ENCODE data around the gene PPP1R15A.
"Not testable (repeated sequence)": the region's sequence is repeated elsewhere in the genome, so short reads cannot be mapped to it uniquely, and the experiment has no call there.

Gene PPP1R15A

GRCh38 chr19:48905664-48906063 lies 33.4 kb downstream of the PPP1R15A start:
- TF ChIP-seq CTCF (IDR thresholded peaks at IDR 0.05; ENCODE audit: insufficient read depth, low read length, missing control alignments) = no peak
- no peak for DNase-seq (ENCODE audit: low read depth, low spot score)
- POLR2A ChIA-PET = no interaction called here
- CTCF ChIA-PET = interaction anchor here (0.7 kb wide), 1 partner anchor 65 kb away, joined by 3 read pairs; no protein-coding TSS in a partner anchor
- H3K4me3 ChIP-seq (ENCODE audit: low read depth, low read length) = no peak overlapping the region

GRCh38 chr19:48906324-48906723 lies 34.1 kb downstream of the PPP1R15A start:
- POLR2A ChIA-PET = no interaction called here
- CTCF ChIA-PET = no interaction called here
- TF ChIP-seq CTCF (IDR thresholded peaks at IDR 0.05; ENCODE audit: insufficient read depth, low read length, missing control alignments) = no peak
- no peak for DNase-seq (ENCODE audit: low read depth, low spot score)
- H3K4me3 ChIP-seq (ENCODE audit: low read depth, low read length) = no peak overlapping the region

DNA sequence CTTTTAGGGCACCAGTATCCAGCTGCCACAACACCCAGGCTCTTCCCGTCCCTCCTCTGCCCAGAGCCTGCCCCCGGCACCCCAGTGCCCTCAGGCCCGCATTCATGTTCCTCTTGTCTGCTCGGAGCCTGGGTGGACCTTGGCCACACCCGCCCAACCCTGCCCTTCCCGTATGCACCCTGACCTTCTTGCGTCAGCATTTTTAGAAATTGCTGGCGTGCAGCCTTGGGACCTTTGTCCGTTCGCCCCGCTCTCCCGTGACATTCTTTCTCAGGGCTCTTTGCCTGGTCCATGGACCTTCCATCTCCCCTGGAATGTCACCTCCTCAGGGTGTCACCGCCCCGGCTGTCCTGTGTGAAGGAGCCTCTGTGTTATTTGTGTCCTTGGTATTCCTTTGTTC lies 35.5 kb downstream of the PPP1R15A start:
- H3K4me3 ChIP-seq (ENCODE audit: low read depth, low read length) = no peak overlapping the region
- CTCF ChIA-PET = no interaction called here
- DNase-seq (ENCODE audit: low read depth, low spot score) = no peak
- TF ChIP-seq CTCF (IDR thresholded peaks at IDR 0.05; ENCODE audit: insufficient read depth, low read length, missing control alignments) = no peak
- POLR2A ChIA-PET = no interaction called here

- CTCF ChIA-PET = interaction anchor here (1.3 kb wide), 1 partner anchor 14 kb away, joined by 3 read pairs; no protein-coding TSS in a partner anchor
- POLR2A ChIA-PET; DNase-seq (ENCODE audit: low read depth, low spot score); H3K4me3 ChIP-seq (ENCODE audit: low read depth, low read length): not testable (repeated sequence)
Observed at GRCh38 chr19:48909424-48910077, 37.3 kb downstream of the PPP1R15A start.

GRCh38 chr19:48910803-48911202 lies 38.6 kb downstream of the PPP1R15A start:
- DNase-seq (ENCODE audit: low read depth, low spot score) = no peak
- no peak for TF ChIP-seq CTCF (IDR thresholded peaks at IDR 0.05; ENCODE audit: insufficient read depth, low read length, missing control alignments)
- ChIA-PET CTCF (interaction anchor here (1.2 kb wide), 1 partner anchor 44 kb away, joined by 3 read pairs; the partner anchor contains the start of gene BAX), POLR2A (no interaction called here)
- H3K4me3 ChIP-seq (ENCODE audit: low read depth, low read length) = no peak overlapping the region

DNA sequence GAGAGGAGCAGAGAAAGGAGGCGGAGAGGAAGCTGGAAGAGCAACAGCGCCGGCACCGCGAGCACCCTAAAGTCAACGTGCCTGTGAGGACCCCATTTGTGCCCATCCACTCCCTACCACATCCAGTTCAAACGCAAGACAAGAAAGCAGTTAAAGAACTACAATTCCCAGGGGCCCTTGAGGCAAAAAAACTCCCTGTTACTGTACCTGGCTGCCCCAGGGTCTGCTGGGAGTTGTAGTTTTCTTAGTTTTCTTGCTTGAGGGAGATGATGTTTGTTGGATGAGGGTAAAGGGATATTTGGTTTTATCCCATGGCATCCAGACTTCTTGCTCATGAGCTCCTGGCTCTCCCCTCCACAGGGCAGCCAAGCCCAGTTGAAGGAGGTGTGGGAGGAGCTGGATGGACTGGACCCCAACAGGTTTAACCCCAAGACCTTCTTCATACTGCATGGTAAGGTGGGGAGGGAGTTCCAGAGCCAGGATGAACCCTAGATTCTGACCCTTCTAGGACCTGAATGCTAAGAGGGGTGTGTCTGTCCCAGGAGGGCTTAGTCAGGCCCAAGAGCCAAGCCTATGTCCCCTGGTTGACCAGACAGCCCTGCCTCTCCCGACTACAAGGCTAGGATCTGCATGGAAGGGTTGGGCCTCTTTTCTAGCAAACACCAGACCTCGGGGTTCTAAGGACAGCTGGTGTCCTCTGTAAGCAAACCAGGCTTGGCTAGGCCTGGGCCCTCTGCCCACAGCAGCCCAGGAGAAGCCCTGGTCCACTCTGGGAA lies 41.1 kb downstream of the PPP1R15A start:
- CTCF ChIA-PET = no interaction called here
- no peak overlapping the region for H3K4me3 ChIP-seq (ENCODE audit: low read depth, low read length)
- POLR2A ChIA-PET = no interaction called here
- no peak for DNase-seq (ENCODE audit: low read depth, low spot score)
- no peak for TF ChIP-seq CTCF (IDR thresholded peaks at IDR 0.05; ENCODE audit: insufficient read depth, low read length, missing control alignments)
